ENCODE results near the gene BSND.

Gene BSND

DNA sequence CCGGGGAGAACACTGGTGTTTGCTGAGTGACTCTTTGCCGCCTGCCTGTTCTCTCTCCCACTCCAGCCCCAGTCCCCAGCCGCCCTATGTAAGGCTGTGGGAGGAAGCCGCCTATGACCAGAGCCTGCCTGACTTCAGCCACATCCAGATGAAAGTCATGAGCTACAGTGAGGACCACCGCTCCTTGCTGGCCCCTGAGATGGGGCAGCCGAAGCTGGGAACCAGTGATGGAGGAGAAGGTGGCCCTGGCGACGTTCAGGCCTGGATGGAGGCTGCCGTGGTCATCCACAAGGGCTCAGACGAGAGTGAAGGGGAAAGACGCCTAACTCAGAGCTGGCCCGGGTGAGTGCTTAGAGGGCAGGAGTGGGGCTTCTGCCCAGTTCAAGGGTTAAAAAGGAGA is 8.2 kb downstream of the BSND start:
- Mint-ChIP-seq H3K4me3 (no peak overlapping the region), H3K27me3 (ENCODE audit: low read depth, poor library complexity) (peaks cover 23% of the 10 kb centered on the region), H3K9me3 (peaks cover 15% of the 10 kb centered on the region), H3K36me3 (ENCODE audit: low read depth) (no peaks in the 10 kb centered on the region), H3K4me1 (no peaks in the 10 kb centered on the region), H3K27ac (no peak overlapping the region)
- TF ChIP-seq, protein P1, sequence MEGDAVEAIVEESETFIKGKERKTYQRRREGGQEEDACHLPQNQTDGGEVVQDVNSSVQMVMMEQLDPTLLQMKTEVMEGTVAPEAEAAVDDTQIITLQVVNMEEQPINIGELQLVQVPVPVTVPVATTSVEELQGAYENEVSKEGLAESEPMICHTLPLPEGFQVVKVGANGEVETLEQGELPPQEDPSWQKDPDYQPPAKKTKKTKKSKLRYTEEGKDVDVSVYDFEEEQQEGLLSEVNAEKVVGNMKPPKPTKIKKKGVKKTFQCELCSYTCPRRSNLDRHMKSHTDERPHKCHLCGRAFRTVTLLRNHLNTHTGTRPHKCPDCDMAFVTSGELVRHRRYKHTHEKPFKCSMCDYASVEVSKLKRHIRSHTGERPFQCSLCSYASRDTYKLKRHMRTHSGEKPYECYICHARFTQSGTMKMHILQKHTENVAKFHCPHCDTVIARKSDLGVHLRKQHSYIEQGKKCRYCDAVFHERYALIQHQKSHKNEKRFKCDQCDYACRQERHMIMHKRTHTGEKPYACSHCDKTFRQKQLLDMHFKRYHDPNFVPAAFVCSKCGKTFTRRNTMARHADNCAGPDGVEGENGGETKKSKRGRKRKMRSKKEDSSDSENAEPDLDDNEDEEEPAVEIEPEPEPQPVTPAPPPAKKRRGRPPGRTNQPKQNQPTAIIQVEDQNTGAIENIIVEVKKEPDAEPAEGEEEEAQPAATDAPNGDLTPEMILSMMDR (IDR thresholded peaks at IDR 0.05), result no peak
- DNase-seq, result no peak

DNA sequence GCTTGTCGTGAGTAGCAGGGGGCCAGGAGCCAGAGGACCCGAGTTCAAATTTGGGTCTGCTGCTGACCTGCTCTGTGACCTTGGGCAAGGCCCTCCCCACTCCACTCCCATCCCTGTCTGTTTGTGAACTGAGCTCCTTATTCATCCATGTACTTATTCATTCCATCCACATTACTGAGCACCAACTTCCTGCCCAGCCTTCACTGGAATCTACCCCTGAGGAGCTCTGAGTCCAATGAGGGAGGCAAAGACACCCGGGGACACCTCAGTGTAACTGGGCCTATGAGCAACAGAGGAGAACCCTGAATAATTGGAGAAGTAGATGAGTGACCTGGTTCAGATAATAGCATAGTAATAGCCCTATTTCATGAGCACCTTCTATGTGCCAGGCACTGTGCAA is 8.9 kb downstream of the BSND start:
- H3K36me3 Mint-ChIP-seq (ENCODE audit: low read depth), result no peaks in the 10 kb centered on the region
- no peaks in the 10 kb centered on the region for H3K4me1 Mint-ChIP-seq
- DNase-seq, result no peak
- TF ChIP-seq, protein P1 (IDR thresholded peaks at IDR 0.05), result no peak
- peaks cover 15% of the 10 kb centered on the region for H3K9me3 Mint-ChIP-seq
- H3K27me3 Mint-ChIP-seq (ENCODE audit: low read depth, poor library complexity), result peaks cover 26% of the 10 kb centered on the region
- H3K4me3 Mint-ChIP-seq, result no peak overlapping the region
- no peak overlapping the region for H3K27ac Mint-ChIP-seq

- peaks cover 15% of the 10 kb centered on the region for H3K9me3 Mint-ChIP-seq
- H3K4me1 Mint-ChIP-seq, result no peaks in the 10 kb centered on the region
- H3K4me3 Mint-ChIP-seq, result no peak overlapping the region
- no peak overlapping the region for H3K27ac Mint-ChIP-seq
- DNase-seq, result no peak
- H3K27me3 Mint-ChIP-seq (ENCODE audit: low read depth, poor library complexity), result peaks cover 36% of the 10 kb centered on the region
- TF ChIP-seq, protein P1 (IDR thresholded peaks at IDR 0.05), result no peak
- H3K36me3 Mint-ChIP-seq (ENCODE audit: low read depth), result no peaks in the 10 kb centered on the region
These were observed 11.6 kb downstream of the BSND start for GRCh38 chr1:55010194-55010886.

- Mint-ChIP-seq H3K27me3 (ENCODE audit: low read depth, poor library complexity) (peaks cover 41% of the 10 kb centered on the region), H3K27ac (no peak overlapping the region), H3K4me3 (no peak overlapping the region), H3K9me3 (peaks cover 15% of the 10 kb centered on the region), H3K4me1 (no peaks in the 10 kb centered on the region), H3K36me3 (ENCODE audit: low read depth) (no peaks in the 10 kb centered on the region)
- TF ChIP-seq, protein P1 (IDR thresholded peaks at IDR 0.05), result no peak
- DNase-seq, result no peak
These were observed 12.1 kb downstream of the BSND start for GRCh38 chr1:55010887-55011217.

GRCh38 chr1:55012661-55013060 is 13.9 kb downstream of the BSND start:
- no peaks in the 10 kb centered on the region for H3K36me3 Mint-ChIP-seq (ENCODE audit: low read depth)
- H3K9me3 Mint-ChIP-seq, result peaks cover 15% of the 10 kb centered on the region
- TF ChIP-seq, protein P1 (IDR thresholded peaks at IDR 0.05), result no peak
- H3K4me3 Mint-ChIP-seq, result no peak overlapping the region
- no peak for DNase-seq
- H3K27me3 Mint-ChIP-seq (ENCODE audit: low read depth, poor library complexity), result peaks cover 45% of the 10 kb centered on the region
- no peak overlapping the region for H3K27ac Mint-ChIP-seq
- H3K4me1 Mint-ChIP-seq, result no peaks in the 10 kb centered on the region

GRCh38 chr1:55015123-55015522 is 16.4 kb downstream of the BSND start:
- H3K9me3 Mint-ChIP-seq, result no peaks in the 10 kb centered on the region
- H3K27ac Mint-ChIP-seq, result no peak overlapping the region
- peaks cover 56% of the 10 kb centered on the region for H3K27me3 Mint-ChIP-seq (ENCODE audit: low read depth, poor library complexity)
- no peaks in the 10 kb centered on the region for H3K36me3 Mint-ChIP-seq (ENCODE audit: low read depth)
- TF ChIP-seq, protein P1 (IDR thresholded peaks at IDR 0.05), result no peak
- H3K4me3 Mint-ChIP-seq, result no peak overlapping the region
- H3K4me1 Mint-ChIP-seq, result no peaks in the 10 kb centered on the region
- no peak for DNase-seq

Data from nephron progenitor cell (in vitro differentiated cells).